UCSD-AML1 (cell line): ENCODE results near the gene FXYD3.

ENCODE experiments used
- DNase-seq: peaks from one replicate; lab custom pipeline; 2025; ENCODE audit not compliant: unreplicated experiment; lab: John Stamatoyannopoulos, UW

Gene FXYD3

GRCh38 chr19:35105411-35106290 lies 10.0 kb upstream of the FXYD3 start:
- DNase-seq: no peak

DNA sequence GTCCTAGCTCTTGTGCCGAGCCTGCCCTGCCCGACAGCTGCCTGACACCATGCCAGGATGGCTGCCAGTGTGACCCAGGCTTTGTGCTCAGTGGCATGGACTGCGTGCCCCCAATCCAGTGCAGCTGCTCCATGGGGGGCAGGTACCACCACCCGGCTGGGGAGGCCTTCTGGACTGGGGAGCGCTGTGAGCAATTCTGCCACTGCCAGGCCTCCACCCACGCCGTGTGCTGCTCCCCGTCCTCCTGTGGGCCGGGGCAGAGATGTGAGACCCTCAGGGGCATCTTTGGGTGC lies 9.4 kb upstream of the FXYD3 start:
- no peak for DNase-seq

DNA sequence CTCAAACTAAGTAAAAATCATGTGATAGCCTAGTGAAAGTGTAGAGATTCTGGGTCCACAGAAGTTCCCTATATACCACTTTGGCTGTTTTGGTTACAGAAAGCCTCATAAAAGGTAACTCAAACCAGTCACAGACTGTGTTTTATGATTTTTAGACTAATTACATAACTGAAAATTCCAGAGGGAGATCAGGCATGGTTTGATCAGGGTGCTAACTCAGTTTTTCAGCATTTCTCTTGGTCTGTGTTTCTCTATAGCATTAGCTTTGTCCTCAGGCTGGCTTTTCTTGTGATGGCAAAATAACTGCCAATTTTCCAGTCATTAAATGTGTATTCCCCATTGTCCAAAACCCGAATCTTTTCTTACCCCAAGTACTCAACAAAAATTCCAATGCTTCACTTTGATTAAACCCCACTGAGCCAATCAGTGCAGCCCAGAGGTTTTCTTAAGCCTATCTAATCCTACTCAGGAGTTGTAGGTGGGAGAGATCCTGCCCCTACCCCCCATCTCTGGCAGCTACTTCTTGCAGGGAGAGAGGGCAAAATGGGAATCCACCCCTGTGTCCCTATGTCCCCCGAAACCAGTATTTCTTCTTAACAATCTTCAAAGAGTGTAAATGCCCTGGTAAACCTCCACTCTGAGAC lies 8.6 kb upstream of the FXYD3 start:
- no peak for DNase-seq

GRCh38 chr19:35107545-35107944 lies 8.1 kb upstream of the FXYD3 start:
- DNase-seq: no peak

DNA sequence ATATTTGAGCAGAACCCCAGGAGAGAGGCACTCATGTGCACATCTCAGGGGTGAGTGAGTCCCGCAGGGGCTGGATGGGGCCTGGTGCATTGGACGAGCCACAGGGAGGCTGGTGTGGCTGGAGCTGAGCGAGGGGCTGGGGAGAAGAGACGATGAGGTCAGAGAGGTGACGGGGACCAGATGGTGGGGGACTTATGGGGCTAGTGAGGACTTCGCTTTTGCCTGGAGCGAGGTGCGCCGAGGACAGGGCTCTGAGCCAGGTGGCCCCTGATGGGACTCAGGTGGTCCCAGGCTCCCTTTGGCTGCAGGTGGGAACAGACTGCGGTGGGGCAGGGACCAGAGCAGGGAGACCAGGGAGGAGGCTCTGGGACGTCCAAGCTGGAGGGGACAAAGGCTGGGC lies 6.9 kb upstream of the FXYD3 start:
- no peak for DNase-seq

DNA sequence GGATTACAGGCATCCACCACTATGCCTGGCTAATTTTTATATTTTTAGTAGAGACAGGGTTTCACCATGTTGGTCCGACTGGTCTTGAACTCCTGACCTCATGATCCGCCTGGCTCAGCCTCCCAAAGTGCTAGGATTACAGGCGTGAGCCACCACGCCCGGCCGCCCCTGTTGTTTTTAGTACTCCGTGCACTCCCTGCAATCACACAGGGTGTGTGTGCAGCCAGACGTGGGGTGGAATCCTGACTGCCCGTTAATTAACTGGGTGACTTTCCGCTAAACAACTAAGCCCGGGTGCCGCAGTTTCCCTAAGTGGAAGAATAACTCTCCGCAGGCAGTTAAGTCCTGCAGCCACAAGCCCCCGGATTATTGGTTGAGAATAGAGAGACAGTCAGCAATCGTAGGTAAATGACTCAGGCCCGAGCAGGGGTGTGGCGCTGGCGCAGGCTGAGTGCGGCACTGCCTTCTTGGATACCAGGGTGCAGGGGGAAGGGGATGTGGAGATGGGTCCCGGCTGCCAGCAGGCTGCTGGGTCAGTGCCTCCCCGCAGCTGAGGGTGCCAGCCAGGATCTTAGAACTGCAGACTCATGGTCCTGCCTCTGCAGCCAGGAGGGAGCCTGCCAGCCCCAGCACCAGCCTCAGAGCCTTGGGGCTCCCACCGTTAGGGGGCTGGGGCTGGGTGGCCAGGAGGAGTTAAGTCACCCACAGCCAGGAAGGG lies 6.1 kb upstream of the FXYD3 start:
- no peak for DNase-seq

GRCh38 chr19:35110974-35111373 lies 4.6 kb upstream of the FXYD3 start:
- DNase-seq: no peak

DNA sequence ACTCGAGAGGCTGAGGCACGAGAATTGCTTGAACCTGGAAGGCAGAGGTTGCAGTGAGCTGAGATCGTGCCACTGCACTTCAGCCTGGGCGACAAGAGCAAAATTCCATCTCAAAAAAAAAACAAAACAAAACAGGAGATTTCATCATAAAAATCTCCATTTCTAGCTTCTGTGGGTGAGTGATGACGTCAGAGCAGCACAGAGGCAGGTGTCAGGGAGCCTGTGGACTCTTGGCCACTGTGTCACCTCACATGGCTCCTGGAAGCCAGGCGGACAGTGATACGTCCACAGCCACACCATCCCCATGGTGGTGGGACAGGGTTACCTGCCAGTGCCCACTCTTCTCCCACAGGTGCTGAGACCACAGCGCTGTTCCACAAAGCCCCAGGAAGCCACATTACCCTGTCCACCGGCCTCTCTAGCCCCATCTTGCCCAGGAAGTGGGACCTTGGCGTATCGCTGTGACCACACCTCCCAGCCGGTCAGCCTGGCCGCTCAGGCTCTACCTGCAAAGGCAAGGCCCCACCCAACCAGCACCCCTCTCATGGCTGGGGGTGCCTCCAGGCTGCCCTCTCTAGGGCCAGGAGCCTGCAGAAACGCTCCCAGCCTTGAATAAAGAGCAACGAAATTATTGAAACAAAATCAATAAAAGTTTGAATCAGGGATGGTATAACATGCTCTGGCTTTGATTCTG lies 2.5 kb upstream of the FXYD3 start:
- DNase-seq: no peak

GRCh38 chr19:35114353-35115176 lies 1.1 kb upstream of the FXYD3 start:
- DNase-seq: peak; percentile 67

DNA sequence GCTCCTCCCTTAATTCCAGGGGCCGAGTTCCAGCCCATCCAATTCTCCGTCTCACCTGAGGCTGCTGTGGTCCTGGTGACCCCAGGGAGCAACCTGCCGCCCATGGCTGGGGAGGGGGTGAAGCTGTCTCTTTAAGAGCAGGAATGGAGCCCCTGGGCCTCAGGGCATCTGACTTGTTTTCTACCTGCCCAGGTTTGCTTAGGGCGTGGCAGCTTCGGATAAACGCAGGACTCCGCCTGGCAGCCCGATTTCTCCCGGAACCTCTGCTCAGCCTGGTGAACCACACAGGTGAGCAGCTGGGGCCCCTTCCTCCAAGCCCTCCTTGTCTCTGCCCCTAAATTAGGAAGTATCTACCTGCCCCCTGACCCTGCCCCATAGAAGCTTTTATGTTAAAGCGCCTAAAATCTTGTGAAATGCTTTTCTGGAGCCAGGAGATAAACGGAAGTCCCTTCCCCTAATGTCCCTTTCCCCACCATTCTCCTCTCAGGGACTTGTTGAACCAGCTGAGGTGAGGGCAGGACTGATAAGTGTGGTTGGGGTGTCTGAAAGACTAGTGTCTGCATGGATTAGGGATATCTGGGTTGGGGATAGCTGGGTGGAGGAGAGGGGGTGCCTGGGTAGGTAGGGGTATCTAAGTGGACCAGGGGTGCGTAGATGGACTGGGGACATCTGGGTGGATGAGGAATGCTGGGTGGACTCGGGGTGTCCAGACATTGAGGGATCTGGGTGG lies 614 bp downstream of the FXYD3 start:
- DNase-seq: no peak

DNA sequence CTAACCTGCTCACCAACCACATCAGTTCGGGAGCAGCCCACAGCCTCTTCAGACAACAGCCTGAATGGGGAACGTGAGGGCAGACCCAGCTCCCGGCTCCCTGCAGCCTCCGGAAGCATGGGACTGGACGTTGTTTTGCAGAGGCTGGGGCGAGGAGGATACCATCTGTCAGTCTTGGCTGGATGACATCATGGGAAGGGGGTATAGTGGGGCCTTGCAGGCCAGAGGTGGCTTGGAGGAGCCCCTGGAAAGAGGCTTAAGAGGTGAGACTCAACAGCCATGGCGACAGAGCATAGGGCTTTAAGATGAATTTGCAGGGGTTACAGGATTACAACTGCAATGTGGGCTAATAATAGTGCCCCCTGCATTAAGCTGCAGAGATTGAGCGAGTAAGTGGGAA lies 1.5 kb downstream of the FXYD3 start:
- DNase-seq: no peak

- no peak for DNase-seq
These were observed 2.2 kb downstream of the FXYD3 start for GRCh38 chr19:35117799-35118198.

DNA sequence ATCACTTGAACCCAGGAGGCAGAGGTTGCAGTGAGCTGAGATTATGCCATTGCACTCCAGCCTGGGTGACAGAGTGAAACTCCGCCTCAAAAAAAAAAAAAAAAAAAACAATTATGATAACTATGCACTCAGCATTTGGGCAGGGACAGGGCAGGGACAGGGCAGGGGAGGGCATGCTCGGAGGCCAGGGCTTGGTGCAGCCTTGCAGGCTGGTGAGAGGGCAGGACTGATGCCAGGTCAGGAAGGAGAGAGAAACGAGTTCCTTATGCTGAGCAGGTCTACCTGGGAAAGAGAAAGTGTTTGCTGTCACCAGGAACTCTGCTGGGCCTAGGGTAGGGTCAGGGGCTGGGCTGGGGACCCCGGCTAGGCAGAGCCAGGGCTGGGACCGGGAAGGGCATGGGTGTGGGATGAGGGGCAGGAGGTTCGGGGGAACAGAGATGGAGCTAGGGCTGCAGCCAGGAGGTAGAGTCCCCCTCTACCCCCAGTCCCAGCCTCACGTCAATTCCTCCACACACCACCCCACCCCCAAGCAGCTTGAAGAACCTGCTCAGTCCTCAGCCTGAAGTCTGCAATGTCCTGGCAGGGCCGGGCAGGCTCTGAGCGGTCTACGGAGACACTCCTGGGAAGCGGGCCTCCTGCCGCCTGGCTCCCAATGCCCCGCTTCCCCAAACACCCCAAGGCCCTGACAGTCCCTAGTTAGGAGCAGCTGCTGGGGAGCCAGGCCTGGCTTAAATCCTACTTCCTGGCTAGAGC lies 2.8 kb downstream of the FXYD3 start:
- DNase-seq: no peak

GRCh38 chr19:35119091-35119490 lies 3.5 kb downstream of the FXYD3 start:
- DNase-seq: peak; percentile 33

DNA sequence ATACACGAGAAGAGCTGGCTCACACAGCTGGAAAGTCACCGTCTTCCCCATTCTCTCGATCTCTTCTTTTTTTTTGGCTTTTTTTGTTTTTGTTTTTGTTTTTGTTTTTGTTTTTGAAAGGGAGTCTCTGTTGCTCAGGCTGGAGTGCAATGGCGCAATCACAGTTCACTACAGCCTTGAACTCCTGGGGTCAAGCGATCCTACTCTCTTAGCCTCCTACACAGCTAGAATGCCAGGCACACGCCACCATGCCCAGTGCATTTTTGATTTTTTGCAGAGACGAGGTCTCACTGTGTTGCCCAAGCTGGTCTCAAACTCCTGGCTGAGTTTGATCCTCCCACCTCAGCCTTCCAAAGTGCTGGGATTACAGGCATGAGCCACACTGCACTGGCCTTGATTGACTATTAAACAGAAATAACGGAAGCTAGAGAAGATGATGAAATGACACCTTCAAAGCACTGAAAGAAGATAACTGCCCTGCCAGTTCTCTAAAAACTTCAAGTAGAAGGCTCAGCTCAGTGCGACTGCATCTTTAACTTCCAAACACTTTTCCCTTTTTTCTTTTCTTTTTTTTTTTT lies 4.0 kb downstream of the FXYD3 start:
- DNase-seq: no peak

DNA sequence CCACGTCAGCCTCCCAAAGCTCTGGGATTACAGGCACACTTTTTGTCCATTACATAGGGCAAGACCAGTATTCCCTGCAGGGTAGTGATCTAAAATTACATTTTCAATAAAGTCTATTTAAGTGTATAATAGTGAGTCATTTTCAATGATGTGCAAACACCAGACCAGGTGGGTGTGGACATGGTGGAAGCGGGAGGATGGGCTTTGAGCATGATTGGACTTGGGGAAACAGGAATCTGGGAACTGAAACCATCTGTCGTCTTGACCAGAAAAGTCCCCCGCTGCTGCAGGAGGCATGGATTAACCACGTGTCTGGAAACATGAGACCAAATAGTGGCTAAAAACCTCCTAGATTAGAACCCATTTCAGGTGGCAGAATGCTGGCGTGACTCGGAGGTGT lies 4.9 kb downstream of the FXYD3 start:
- no peak for DNase-seq

GRCh38 chr19:35120898-35121297 lies 5.3 kb downstream of the FXYD3 start:
- DNase-seq: no peak

- DNase-seq: no peak
These were observed 7.3 kb downstream of the FXYD3 start for GRCh38 chr19:35122687-35123551.
